Panc1 (cell line): Measurements from ENCODE around the gene MAPK6. TPM values are rescaled to one million over a fixed set of nuclear protein-coding genes. Genes with fewer than 3 reads are reported as not detected.

Source experiments
- ATAC-seq: fragments of 200-7000 bp; cut with Tn5 transposase; 2 replicates; pipeline ENCODE4 v1.9.1; 2020; ENCODE audit warnings: mild to moderate bottlenecking, moderate library complexity
- BruUV-seq: library from RNA; stranded (reverse); fragments of 400-500 nt; replicated peaks from 2 replicates; lab custom pipeline; 2021; lab: Mats Ljungman, UMichigan
- CTCF ChIA-PET: fragments of 300-600 bp; sonication (Branson Sonifier 250); formaldehyde crosslinking; loops from one replicate; lab custom pipeline; 2022; ENCODE audit warnings: antibody characterized with exemption; lab: Charles Lee
- POLR2A ChIA-PET: fragments of 300-600 bp; sonication (Branson Sonifier 250); formaldehyde crosslinking; loops from one replicate; lab custom pipeline; 2022; ENCODE audit warnings: antibody characterized with exemption; lab: Charles Lee
- DNase-seq: peaks from one replicate; pipeline ENCODE4 v3.0.0-alpha.2; 2010; ENCODE audit warnings: low read depth, low spot score
- H3K27ac ChIP-seq: 2 replicates; pipeline ENCODE4 v1.5.1; 2011; ENCODE audit warnings: mild to moderate bottlenecking, low read length, inconsistent platforms
- H3K27me3 ChIP-seq: fragments of 200-500 bp; sonication (Bioruptor generic); 2 replicates; pipeline ENCODE4 v1.6.0; 2014; ENCODE audit warnings: low read length, inconsistent platforms; ENCODE audit not compliant: control insufficient read depth, insufficient read depth
- H3K36me3 ChIP-seq: fragments of 200-500 bp; sonication (Bioruptor generic); 2 replicates; pipeline ENCODE4 v1.5.1; 2014; ENCODE audit warnings: inconsistent platforms, mild to moderate bottlenecking, low read length, moderate library complexity; ENCODE audit not compliant: control insufficient read depth, insufficient read depth
- H3K4me1 ChIP-seq: 2 replicates; pipeline ENCODE4 v1.5.1; 2011; ENCODE audit warnings: inconsistent platforms, mild to moderate bottlenecking, low read length, moderate library complexity; ENCODE audit not compliant: control insufficient read depth, insufficient read depth
- H3K4me3 ChIP-seq, 2 experiments: 2 replicates each; pipeline ENCODE4 v1.5.1; 2011 to 2012; ENCODE audit warnings: low read depth in 2 of 2, low read length in 2 of 2, mild to moderate bottlenecking in 2 of 2, inconsistent platforms in 1 of 2, moderate library complexity in 1 of 2
- H3K9me3 ChIP-seq: fragments of 200-500 bp; sonication (Bioruptor generic); 2 replicates; pipeline ENCODE4 v1.5.1; 2014; ENCODE audit warnings: low read depth, mild to moderate bottlenecking, inconsistent platforms, low read length, moderate library complexity; ENCODE audit not compliant: control insufficient read depth, insufficient read depth
- POLR2AphosphoS5 ChIP-seq: IDR thresholded peaks from 2 replicates; pipeline ENCODE4 v1.6.1; 2012; ENCODE audit warnings: mild to moderate bottlenecking, low read depth, low read length, moderate library complexity
- SIN3A ChIP-seq: IDR thresholded peaks from 2 replicates; pipeline ENCODE4 v1.6.1; 2012; ENCODE audit warnings: low read depth, mild to moderate bottlenecking, low read length, moderate library complexity, borderline replicate concordance; ENCODE audit not compliant: insufficient read depth
- TCF7L2 ChIP-seq: IDR thresholded peaks from 2 replicates; pipeline ENCODE4 v1.6.1; 2011; ENCODE audit warnings: mild to moderate bottlenecking, low read depth, low read length, inconsistent platforms
- in situ Hi-C: cut with HindIII; loops from 2 replicates; pipeline ENCODE4 v1.10.0; 2016; ENCODE audit warnings: low sequenced_read_pairs, low pct_unique_long_range_greater_than_20kb
- intact Hi-C: fragments of 100-400 bp; cut with micrococcal nuclease; formaldehyde crosslinking; loops from one replicate; pipeline ENCODE4 v1.10.0; 2022; ENCODE audit not compliant: unreplicated experiment
- total RNA-seq: library from RNA; stranded (reverse); gene quantifications from one replicate; pipeline ENCODE4 v1.2.1, GENCODE V29; 2021; ENCODE audit not compliant: unreplicated experiment
- TF ChIP-seq, protein P1 (sequence below): fragments of 450-650 bp; IDR thresholded peaks from 2 replicates; pipeline ENCODE4 v1.5.1; 2017; ENCODE audit warnings: mild to moderate bottlenecking
- TF ChIP-seq, protein P2 (sequence below), 2 experiments: IDR thresholded peaks; 2 replicates each; pipeline ENCODE4 v1.6.1; 2011 to 2012; ENCODE audit warnings: low read depth in 2 of 2, control low read depth in 1 of 2, low read length in 1 of 2, mild to moderate bottlenecking in 1 of 2, moderate library complexity in 1 of 2; ENCODE audit not compliant: insufficient read depth in 1 of 2

MAPK6 gene
- total RNA-seq, 1 experiment from 2014 or later = 66.6 TPM

- peak overlapping the region; percentile 4; the same call in 1 of the 2 replicates for H3K27ac ChIP-seq
- in situ Hi-C loops = no loop called here
- no TSS peak for BruUV-seq
These were observed 36.3 kb upstream of the MAPK6 start for GRCh38 chr15:51982770-51983103.

GRCh38 chr15:51991141-51991540, 27.9 kb upstream of the MAPK6 start:
- TF ChIP-seq, protein P1, sequence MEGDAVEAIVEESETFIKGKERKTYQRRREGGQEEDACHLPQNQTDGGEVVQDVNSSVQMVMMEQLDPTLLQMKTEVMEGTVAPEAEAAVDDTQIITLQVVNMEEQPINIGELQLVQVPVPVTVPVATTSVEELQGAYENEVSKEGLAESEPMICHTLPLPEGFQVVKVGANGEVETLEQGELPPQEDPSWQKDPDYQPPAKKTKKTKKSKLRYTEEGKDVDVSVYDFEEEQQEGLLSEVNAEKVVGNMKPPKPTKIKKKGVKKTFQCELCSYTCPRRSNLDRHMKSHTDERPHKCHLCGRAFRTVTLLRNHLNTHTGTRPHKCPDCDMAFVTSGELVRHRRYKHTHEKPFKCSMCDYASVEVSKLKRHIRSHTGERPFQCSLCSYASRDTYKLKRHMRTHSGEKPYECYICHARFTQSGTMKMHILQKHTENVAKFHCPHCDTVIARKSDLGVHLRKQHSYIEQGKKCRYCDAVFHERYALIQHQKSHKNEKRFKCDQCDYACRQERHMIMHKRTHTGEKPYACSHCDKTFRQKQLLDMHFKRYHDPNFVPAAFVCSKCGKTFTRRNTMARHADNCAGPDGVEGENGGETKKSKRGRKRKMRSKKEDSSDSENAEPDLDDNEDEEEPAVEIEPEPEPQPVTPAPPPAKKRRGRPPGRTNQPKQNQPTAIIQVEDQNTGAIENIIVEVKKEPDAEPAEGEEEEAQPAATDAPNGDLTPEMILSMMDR = no peak
- TF ChIP-seq, protein P2, sequence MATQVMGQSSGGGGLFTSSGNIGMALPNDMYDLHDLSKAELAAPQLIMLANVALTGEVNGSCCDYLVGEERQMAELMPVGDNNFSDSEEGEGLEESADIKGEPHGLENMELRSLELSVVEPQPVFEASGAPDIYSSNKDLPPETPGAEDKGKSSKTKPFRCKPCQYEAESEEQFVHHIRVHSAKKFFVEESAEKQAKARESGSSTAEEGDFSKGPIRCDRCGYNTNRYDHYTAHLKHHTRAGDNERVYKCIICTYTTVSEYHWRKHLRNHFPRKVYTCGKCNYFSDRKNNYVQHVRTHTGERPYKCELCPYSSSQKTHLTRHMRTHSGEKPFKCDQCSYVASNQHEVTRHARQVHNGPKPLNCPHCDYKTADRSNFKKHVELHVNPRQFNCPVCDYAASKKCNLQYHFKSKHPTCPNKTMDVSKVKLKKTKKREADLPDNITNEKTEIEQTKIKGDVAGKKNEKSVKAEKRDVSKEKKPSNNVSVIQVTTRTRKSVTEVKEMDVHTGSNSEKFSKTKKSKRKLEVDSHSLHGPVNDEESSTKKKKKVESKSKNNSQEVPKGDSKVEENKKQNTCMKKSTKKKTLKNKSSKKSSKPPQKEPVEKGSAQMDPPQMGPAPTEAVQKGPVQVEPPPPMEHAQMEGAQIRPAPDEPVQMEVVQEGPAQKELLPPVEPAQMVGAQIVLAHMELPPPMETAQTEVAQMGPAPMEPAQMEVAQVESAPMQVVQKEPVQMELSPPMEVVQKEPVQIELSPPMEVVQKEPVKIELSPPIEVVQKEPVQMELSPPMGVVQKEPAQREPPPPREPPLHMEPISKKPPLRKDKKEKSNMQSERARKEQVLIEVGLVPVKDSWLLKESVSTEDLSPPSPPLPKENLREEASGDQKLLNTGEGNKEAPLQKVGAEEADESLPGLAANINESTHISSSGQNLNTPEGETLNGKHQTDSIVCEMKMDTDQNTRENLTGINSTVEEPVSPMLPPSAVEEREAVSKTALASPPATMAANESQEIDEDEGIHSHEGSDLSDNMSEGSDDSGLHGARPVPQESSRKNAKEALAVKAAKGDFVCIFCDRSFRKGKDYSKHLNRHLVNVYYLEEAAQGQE (IDR thresholded peaks at IDR 0.05; ENCODE audit: insufficient read depth in 1 of 2, low read depth in 2 of 2, low read length in 1 of 2) = no peak
- TF ChIP-seq POLR2AphosphoS5 (no peak), SIN3A (no peak), TCF7L2 (no peak)
- H3K27me3 ChIP-seq = no peaks in the 10 kb centered on the region
- no peak overlapping the region for H3K4me3 ChIP-seq
- no peaks in the 10 kb centered on the region for H3K4me1 ChIP-seq
- intact Hi-C loops (no loop called here), in situ Hi-C loops (no loop called here)
- no peaks in the 10 kb centered on the region for H3K9me3 ChIP-seq
- no peak overlapping the region for H3K27ac ChIP-seq
- BruUV-seq = no TSS peak
- no peak for DNase-seq
- no peaks in the 10 kb centered on the region for H3K36me3 ChIP-seq
- ChIA-PET POLR2A (no interaction called here), CTCF (no interaction called here)
- ATAC-seq = no peak

More at GRCh38 chr15:51982770-51983103, 36.3 kb upstream of the MAPK6 start:
- H3K27me3 ChIP-seq = no peaks in the 10 kb centered on the region
- peaks cover 7% of the 10 kb centered on the region for H3K4me1 ChIP-seq
- no peaks in the 10 kb centered on the region for H3K9me3 ChIP-seq
- TF ChIP-seq, protein P1 = no peak
- TF ChIP-seq TCF7L2 (no peak), POLR2AphosphoS5 (no peak), SIN3A (no peak)
- TF ChIP-seq, protein P2 (IDR thresholded peaks at IDR 0.05; ENCODE audit: insufficient read depth in 1 of 2, low read depth in 2 of 2, low read length in 1 of 2) = no peak
- ChIA-PET POLR2A (no interaction called here), CTCF (no interaction called here)
- DNase-seq = no peak
- intact Hi-C loops = loop anchor here (2.0 kb wide), 2 partner anchors 96 to 158 kb away; no protein-coding TSS in a partner anchor
- no peak for ATAC-seq
- H3K4me3 ChIP-seq = no peak overlapping the region
- H3K36me3 ChIP-seq = no peaks in the 10 kb centered on the region
